Stomach smooth muscle (tissue), 2 donors: ENCODE measurements around the gene PDCD4.
"Not testable (repeated sequence)": the region's sequence is repeated elsewhere in the genome, so short reads cannot be mapped to it uniquely, and the experiment has no call there.

Experiments
- H3K27ac ChIP-seq: one replicate; pipeline ENCODE4 v1.7.0; 2013; ENCODE audit warnings: mild to moderate bottlenecking, low read length, inconsistent platforms
- H3K27me3 ChIP-seq, 2 donors: one replicate each; pipeline ENCODE4 v1.7.0; 2013; ENCODE audit warnings: low read length in 2 of 2; ENCODE audit not compliant: insufficient read depth in 2 of 2, control insufficient read depth in 1 of 2
- H3K36me3 ChIP-seq, 2 donors: one replicate each; pipeline ENCODE4 v1.7.0; 2013; ENCODE audit warnings: low read length in 2 of 2; ENCODE audit not compliant: control insufficient read depth in 2 of 2, insufficient read depth in 2 of 2
- H3K4me1 ChIP-seq: one replicate; pipeline ENCODE4 v1.7.0; 2013; ENCODE audit warnings: low read length; ENCODE audit not compliant: control insufficient read depth, insufficient read depth
- H3K4me3 ChIP-seq, 2 donors: one replicate each; pipeline ENCODE4 v1.7.0; 2013; ENCODE audit warnings: low read length in 2 of 2
- H3K9ac ChIP-seq, 2 donors: one replicate each; pipeline ENCODE4 v1.7.0; 2013; ENCODE audit warnings: low read length in 2 of 2, mild to moderate bottlenecking in 1 of 2
- H3K9me3 ChIP-seq, 2 donors: one replicate each; pipeline ENCODE4 v1.7.0; 2013; ENCODE audit warnings: low read length in 2 of 2; ENCODE audit not compliant: control insufficient read depth in 2 of 2
- donor health status: healthy.
- donor health status: Pancreatic carcinoma.

The PDCD4 gene

DNA sequence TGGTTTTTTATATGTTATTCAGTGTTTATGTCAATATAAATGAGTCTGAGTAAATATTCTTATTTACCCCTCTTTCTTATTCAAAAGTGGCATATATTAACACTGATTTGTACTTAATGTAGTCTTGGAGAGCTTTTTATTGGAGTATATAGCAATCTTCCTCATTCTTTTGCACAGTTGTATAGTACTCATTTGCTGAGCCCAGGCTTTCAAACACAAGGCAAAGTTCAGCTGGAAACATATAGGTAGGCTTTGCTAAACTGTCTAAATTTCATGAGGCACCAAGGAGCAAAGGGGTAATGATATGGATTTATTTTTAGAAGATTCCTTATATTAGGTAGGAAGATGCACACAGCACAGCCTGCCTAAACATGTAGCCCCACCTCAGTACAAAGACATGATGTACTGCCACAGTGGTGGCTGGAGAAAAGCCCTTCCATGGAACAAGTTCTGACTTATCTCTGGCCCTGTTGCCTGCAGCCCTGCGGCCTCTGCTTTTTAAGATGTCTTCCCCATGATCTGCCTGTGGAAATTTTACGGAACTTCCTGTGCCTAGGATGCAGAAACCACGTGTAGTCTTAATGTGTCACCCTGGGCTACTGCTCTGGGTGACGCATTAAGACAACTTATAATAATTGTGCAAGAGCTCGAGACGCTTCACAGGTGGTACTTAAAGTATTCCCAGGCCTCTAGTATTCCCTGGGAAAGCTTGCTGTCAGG is 9.6 kb upstream of the PDCD4 start:
- no peak overlapping the region for H3K4me3 ChIP-seq
- no peaks in the 10 kb centered on the region for H3K36me3 ChIP-seq
- no peak overlapping the region for H3K27ac ChIP-seq
- H3K27me3 ChIP-seq: no peaks in the 10 kb centered on the region
- H3K9me3 ChIP-seq: no peaks in the 10 kb centered on the region
- peaks cover 14% of the 10 kb centered on the region for H3K4me1 ChIP-seq
- no peak overlapping the region for H3K9ac ChIP-seq

DNA sequence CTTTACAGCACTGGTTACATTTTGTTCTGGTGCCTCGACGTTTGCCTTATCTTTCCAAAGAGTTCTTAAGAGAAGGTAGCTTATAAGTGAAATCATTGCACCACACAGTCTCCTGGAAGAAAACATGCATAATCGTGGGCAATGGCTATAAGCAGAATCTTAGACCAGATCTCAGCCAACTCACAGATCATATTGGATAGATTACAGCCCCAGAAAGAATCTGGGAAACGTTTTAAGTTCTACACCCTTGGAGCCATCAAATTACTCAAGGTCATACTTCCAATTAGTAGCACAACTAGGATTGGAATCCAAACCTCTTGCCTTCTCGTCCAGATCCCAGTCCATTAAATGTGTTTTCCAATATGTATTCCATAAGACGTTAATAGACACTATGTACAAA is 8.8 kb upstream of the PDCD4 start:
- H3K9me3 ChIP-seq: no peaks in the 10 kb centered on the region
- no peak overlapping the region for H3K4me3 ChIP-seq
- H3K4me1 ChIP-seq: peaks cover 14% of the 10 kb centered on the region
- H3K27ac ChIP-seq: no peak overlapping the region
- H3K27me3 ChIP-seq: no peaks in the 10 kb centered on the region
- no peaks in the 10 kb centered on the region for H3K36me3 ChIP-seq
- no peak overlapping the region for H3K9ac ChIP-seq

GRCh38 chr10:110863361-110863760 is 8.4 kb upstream of the PDCD4 start:
- Histone ChIP-seq H3K27ac (no peak overlapping the region), H3K9ac (no peak overlapping the region), H3K27me3 (no peaks in the 10 kb centered on the region), H3K4me3 (no peak overlapping the region), H3K9me3 (no peaks in the 10 kb centered on the region), H3K36me3 (no peaks in the 10 kb centered on the region), H3K4me1 (peaks cover 14% of the 10 kb centered on the region)

DNA sequence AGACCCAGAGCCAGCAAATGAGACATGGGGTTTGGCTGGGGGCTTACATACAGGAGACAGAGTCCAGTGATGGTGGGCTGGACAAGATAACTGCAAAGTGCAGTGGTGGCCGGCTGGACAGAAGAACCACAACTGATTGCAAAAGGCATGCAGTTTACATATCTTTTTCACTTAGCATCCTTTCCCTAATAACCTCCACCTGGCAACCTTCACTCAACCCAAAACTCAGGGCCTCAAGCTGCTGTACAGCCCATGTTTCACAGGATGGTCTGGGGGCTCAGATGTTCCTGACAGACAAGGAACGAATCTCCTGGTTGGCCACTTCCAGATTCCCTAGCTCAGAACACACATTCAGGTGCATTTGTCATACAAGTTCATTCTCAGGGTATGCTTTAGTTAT is 7.8 kb upstream of the PDCD4 start:
- Histone ChIP-seq H3K9me3 (no peaks in the 10 kb centered on the region), H3K4me3 (no peak overlapping the region), H3K9ac (no peak overlapping the region), H3K4me1 (peaks cover 14% of the 10 kb centered on the region), H3K27ac (no peak overlapping the region), H3K27me3 (no peaks in the 10 kb centered on the region), H3K36me3 (no peaks in the 10 kb centered on the region)

DNA sequence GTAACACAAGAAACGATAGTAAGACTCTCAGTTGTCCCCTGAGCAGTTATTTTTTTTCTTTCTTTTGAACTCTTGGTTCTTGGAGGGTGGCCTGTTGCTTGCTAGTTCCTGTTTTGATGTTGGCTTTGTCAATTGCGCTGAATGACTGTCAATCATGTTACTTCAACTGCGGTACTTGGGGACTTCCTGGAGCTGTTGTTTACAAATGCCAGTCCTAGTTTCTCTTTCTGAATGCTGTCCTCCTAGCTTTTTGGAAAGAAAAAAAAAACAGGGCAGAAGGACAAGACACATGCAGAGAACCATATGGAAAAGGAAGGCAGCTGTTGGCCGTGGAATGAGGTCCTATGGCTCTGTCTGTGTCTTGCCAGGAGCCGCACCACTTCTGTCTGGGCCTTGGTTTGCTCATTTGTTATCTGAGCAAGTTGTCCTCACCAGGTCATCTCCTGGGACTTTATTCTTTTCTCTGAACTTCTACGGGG is 7.0 kb upstream of the PDCD4 start:
- Histone ChIP-seq H3K9ac (no peak overlapping the region), H3K27me3 (no peaks in the 10 kb centered on the region), H3K4me1 (peaks cover 11% of the 10 kb centered on the region), H3K4me3 (no peak overlapping the region), H3K36me3 (no peaks in the 10 kb centered on the region), H3K9me3 (no peaks in the 10 kb centered on the region), H3K27ac (peak overlapping the region; percentile 6)

- H3K27me3 ChIP-seq: no peaks in the 10 kb centered on the region
- no peaks in the 10 kb centered on the region for H3K9me3 ChIP-seq
- no peak overlapping the region for H3K4me3 ChIP-seq
- peaks cover 7% of the 10 kb centered on the region for H3K4me1 ChIP-seq
- peak overlapping the region; percentile 6 for H3K27ac ChIP-seq
- no peaks in the 10 kb centered on the region for H3K36me3 ChIP-seq
- no peak overlapping the region for H3K9ac ChIP-seq
These were observed 6.4 kb upstream of the PDCD4 start for GRCh38 chr10:110865186-110865808.

GRCh38 chr10:110865809-110866482 is 5.8 kb upstream of the PDCD4 start:
- H3K4me1 ChIP-seq: peaks cover 11% of the 10 kb centered on the region
- H3K9me3 ChIP-seq: no peaks in the 10 kb centered on the region
- no peak overlapping the region for H3K9ac ChIP-seq
- H3K36me3 ChIP-seq: no peaks in the 10 kb centered on the region
- no peaks in the 10 kb centered on the region for H3K27me3 ChIP-seq
- no peak overlapping the region for H3K4me3 ChIP-seq
- no peak overlapping the region for H3K27ac ChIP-seq

DNA sequence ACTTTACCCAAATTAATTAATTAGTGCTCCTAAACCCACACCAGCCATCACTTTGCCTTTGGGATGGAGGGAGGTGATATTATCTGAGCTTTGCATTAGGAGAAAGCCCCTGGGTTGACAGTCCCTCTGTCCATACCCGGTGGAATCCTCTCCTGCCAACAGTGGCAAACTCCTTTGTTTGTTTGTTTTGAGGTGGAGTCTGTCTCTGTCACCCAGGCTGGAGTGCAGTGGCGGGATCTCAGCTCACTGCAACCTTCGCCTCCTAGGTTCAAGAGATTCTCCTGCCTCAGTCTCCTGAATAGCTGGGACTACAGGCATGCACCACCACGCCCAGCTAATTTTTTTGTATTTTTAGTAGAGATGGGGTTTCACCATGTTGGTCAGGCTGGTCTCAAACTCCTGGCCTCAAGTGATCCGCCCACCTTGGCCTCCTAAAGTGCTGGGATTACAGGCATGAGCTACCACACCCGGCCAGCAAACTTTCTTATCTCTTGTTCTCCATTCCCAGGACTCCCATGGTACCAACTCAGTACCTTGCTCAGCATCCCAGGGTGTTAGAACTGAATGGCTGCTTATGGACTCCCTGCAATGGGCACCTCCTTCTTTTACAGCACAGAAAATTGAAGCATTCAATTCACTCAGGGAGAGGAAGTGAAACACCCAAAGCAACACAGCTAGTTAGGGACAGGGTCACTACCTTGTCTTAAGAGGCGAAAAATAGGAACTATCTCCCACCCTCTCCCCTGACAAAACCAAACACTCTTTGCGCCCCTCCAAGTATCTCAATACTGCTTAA is 4.5 kb upstream of the PDCD4 start:
- peaks cover 16% of the 10 kb centered on the region for H3K4me1 ChIP-seq
- H3K9me3 ChIP-seq, H3K4me3 ChIP-seq, H3K9ac ChIP-seq, H3K27me3 ChIP-seq, H3K36me3 ChIP-seq, H3K27ac ChIP-seq: not testable (repeated sequence)

DNA sequence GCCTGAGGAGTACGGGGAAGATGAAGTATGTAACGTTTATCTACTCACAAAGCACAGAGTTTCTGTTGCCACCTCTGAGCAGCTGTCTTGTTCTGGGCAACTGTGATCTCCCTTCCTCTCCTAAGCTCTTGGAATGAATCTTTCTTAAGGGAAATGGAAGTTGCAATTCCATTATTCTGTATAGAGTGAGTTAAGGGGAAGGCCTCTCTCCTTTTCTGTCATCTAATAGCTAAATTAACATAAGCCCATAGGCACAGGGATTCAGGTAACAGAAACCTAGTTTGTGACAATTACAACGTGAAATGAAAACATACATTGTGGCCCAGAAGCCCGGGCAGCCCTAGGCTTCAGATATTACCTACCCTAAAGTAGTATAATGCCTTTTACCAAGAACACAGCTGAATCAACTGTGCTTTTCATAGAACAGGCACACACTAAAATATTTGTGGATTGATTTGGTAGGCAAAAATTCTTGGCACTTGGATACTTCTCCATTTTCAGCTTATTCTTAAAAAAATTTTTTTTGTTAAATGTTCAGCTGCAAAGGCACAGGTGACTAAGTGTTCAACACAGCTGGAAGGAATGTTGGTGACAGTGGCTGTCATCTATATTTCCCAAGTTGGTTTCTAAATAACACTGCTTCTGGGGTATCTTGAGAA is 3.8 kb upstream of the PDCD4 start:
- Histone ChIP-seq H3K4me1 (peaks cover 16% of the 10 kb centered on the region), H3K27ac (no peak overlapping the region), H3K36me3 (no peaks in the 10 kb centered on the region), H3K9ac (no peak overlapping the region), H3K27me3 (no peaks in the 10 kb centered on the region), H3K4me3 (no peak overlapping the region), H3K9me3 (no peaks in the 10 kb centered on the region)

GRCh38 chr10:110868981-110869380 is 2.7 kb upstream of the PDCD4 start:
- Histone ChIP-seq H3K9me3 (no peaks in the 10 kb centered on the region), H3K4me3 (no peak overlapping the region), H3K27ac (no peak overlapping the region), H3K4me1 (peaks cover 17% of the 10 kb centered on the region), H3K27me3 (no peaks in the 10 kb centered on the region), H3K9ac (no peak overlapping the region), H3K36me3 (no peaks in the 10 kb centered on the region)
